ENCODE results near the gene MLLT6. TPM values are rescaled to one million over a fixed set of nuclear protein-coding genes. Genes with fewer than 3 reads are reported as not detected.

MLLT6 gene
- total RNA-seq, 4 donors from 2014 or later, result 48.2 to 76.8 (median 56.3) TPM

- Histone ChIP-seq H3K27me3 (no peaks in the 10 kb centered on the region), H3K9me3 (no peaks in the 10 kb centered on the region), H3K4me1 (peaks cover 4 to 6% of the 10 kb centered on the region in 2 donors), H3K36me3 (no peaks in the 10 kb centered on the region), H3K4me3 (no peak overlapping the region), H3K27ac (no peak overlapping the region)
- no peak for DNase-seq
- no peak for ATAC-seq
- TF ChIP-seq POLR2A (IDR thresholded peaks at IDR 0.05), result no peak
- no peak for TF ChIP-seq CTCF (IDR thresholded peaks at IDR 0.05 in 4 of 5, conservative IDR thresholded peaks at IDR 0.05 in 1 of 5)
- in situ Hi-C loops (cut with MboI; ENCODE audit: low sequenced_read_pairs in 4 of 4) (no loop called here), intact Hi-C loops (cut with DNase I; ENCODE audit: low total_unique reads) (no loop called here)
Measured at GRCh38 chr17:38685491-38685890, 19.6 kb upstream of the MLLT6 start.

GRCh38 chr17:38687286-38687685 lies 17.8 kb upstream of the MLLT6 start:
- no peak overlapping the region for H3K4me3 ChIP-seq
- no peak for DNase-seq
- intact Hi-C loops (cut with DNase I; ENCODE audit: low total_unique reads) (no loop called here), in situ Hi-C loops (cut with MboI; ENCODE audit: low sequenced_read_pairs in 4 of 4) (no loop called here)
- no peak for ATAC-seq
- H3K4me1 ChIP-seq, result peaks cover 4 to 6% of the 10 kb centered on the region in 2 donors
- TF ChIP-seq CTCF (IDR thresholded peaks at IDR 0.05 in 4 of 5, conservative IDR thresholded peaks at IDR 0.05 in 1 of 5) (no peak), POLR2A (IDR thresholded peaks at IDR 0.05) (no peak)
- H3K27me3 ChIP-seq, result no peaks in the 10 kb centered on the region
- H3K27ac ChIP-seq, result no peak overlapping the region
- H3K36me3 ChIP-seq, result no peaks in the 10 kb centered on the region
- no peaks in the 10 kb centered on the region for H3K9me3 ChIP-seq

GRCh38 chr17:38690386-38690785 lies 14.7 kb upstream of the MLLT6 start:
- in situ Hi-C loops (cut with MboI; ENCODE audit: low sequenced_read_pairs in 4 of 4), result no loop called here
- no peaks in the 10 kb centered on the region for H3K27me3 ChIP-seq
- H3K4me3 ChIP-seq, result no peak overlapping the region
- ATAC-seq (no peak), DNase-seq (no peak)
- intact Hi-C loops (cut with DNase I; ENCODE audit: low total_unique reads), result no loop called here
- no peak overlapping the region for H3K27ac ChIP-seq
- no peaks in the 10 kb centered on the region for H3K36me3 ChIP-seq
- H3K4me1 ChIP-seq, result peaks cover 17 to 19% of the 10 kb centered on the region in 2 donors
- TF ChIP-seq POLR2A (IDR thresholded peaks at IDR 0.05) (no peak), CTCF (IDR thresholded peaks at IDR 0.05 in 4 of 5, conservative IDR thresholded peaks at IDR 0.05 in 1 of 5) (no peak)
- no peaks in the 10 kb centered on the region for H3K9me3 ChIP-seq

GRCh38 chr17:38691154-38691553 lies 13.9 kb upstream of the MLLT6 start:
- no peaks in the 10 kb centered on the region for H3K36me3 ChIP-seq
- H3K27ac ChIP-seq, result no peak overlapping the region
- TF ChIP-seq POLR2A (IDR thresholded peaks at IDR 0.05) (no peak), CTCF (IDR thresholded peaks at IDR 0.05 in 4 of 5, conservative IDR thresholded peaks at IDR 0.05 in 1 of 5) (no peak)
- peaks cover 17 to 19% of the 10 kb centered on the region in 2 donors for H3K4me1 ChIP-seq
- intact Hi-C loops (cut with DNase I; ENCODE audit: low total_unique reads), result no loop called here
- ATAC-seq, result no peak
- H3K27me3 ChIP-seq, result no peaks in the 10 kb centered on the region
- DNase-seq, result no peak
- in situ Hi-C loops (cut with MboI; ENCODE audit: low sequenced_read_pairs in 4 of 4), result no loop called here
- no peaks in the 10 kb centered on the region for H3K9me3 ChIP-seq
- no peak overlapping the region for H3K4me3 ChIP-seq

GRCh38 chr17:38693700-38694329 lies 11.3 kb upstream of the MLLT6 start:
- Histone ChIP-seq H3K27ac (peak overlapping the region; percentile 59 to 74 (median 70)), H3K36me3 (no peaks in the 10 kb centered on the region), H3K4me3 (no peak overlapping the region), H3K27me3 (no peaks in the 10 kb centered on the region), H3K9me3 (no peaks in the 10 kb centered on the region), H3K4me1 (peaks cover 13% of the 10 kb centered on the region in 2 donors)
- ATAC-seq (peak; percentile 91 to 93), DNase-seq (peak; percentile 64 to 86)
- TF ChIP-seq POLR2A (IDR thresholded peaks at IDR 0.05), result no peak
- TF ChIP-seq CTCF (IDR thresholded peaks at IDR 0.05 in 4 of 5, conservative IDR thresholded peaks at IDR 0.05 in 1 of 5), result no peak
- intact Hi-C loops (cut with DNase I; ENCODE audit: low total_unique reads), result no loop called here
- in situ Hi-C loops (cut with MboI; ENCODE audit: low sequenced_read_pairs in 4 of 4), result no loop called here

Data from gastrocnemius medialis (tissue), 4 donors.